Renal cortical epithelial cell (primary cell): ENCODE results near the gene GRID2IP. TPM values are rescaled to one million over a fixed set of nuclear protein-coding genes. Genes with fewer than 3 reads are reported as not detected.
A peak's percentile ranks its signal among the peaks of the same experiment; 100 is the strongest.

Source experiments
- DNase-seq: peaks from one replicate; pipeline ENCODE4 v3.0.0-alpha.2; 2011; ENCODE audit warnings: low read depth
- total RNA-seq: library from RNA; depleted of rRNA; stranded (reverse); fragments of >200 nt; gene quantifications from 2 replicates; pipeline ENCODE4 v1.2.3, GENCODE V29; 2014

Gene GRID2IP
- total RNA-seq, 1 donor from 2014 or later: under 0.01 TPM

DNA sequence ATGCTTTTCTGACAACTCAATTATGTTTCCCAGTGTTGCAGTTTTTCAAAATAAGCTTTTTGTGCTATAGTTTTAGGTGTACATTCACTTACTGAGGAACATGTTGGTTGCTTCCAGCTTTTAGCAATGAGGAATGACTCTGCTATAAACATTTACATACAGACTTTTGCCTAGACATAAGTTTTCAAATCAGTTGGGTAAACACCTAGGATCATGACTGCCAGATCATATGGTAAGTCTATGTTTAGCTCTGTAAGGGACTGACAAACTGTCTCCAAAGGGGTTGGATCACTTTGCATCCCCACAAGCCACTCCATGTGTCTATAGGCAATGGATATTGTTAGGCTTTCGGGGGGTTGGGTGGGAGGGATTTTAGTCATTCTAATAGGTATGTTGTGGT is 10.8 kb upstream of the GRID2IP start:
- DNase-seq: no peak

DNA sequence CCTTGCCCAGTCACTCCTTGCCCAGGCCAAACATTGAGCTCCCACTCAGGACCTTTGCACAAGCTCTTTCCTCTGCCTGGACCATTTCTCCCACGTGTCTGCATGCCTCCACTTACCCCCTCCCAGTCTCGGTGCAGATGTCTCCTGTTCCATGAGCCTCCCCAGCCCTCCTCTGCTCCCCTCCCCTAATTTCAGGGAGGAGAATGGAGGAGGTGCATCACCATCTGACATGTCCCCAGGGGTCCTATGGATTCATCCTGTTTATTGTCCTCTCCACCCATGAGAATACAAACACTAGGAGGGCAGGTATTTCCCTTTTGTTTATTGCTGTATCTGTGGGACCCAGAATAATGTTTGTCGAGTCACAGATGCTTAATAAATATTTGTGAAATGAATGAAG is 8.6 kb upstream of the GRID2IP start:
- no peak for DNase-seq

DNA sequence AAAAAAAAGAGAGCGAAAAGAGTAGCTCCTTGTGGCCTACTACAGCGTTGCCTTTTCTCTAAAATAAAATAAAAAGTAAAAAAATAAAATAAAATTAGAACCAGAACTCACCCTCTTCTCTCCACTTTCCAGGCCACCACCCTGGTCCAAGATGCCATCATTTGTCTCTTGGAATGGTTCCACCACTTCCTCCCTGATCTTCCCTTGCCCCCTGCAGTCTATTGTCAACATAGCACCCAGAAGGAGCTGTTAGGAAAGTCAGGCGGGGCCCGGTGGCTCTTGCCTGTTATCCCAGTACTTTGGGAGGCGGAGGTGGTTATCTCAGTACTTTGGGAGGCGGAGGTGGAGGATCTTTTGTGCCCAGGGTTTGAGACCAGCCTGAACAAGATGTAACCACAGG is 7.6 kb upstream of the GRID2IP start:
- DNase-seq: peak; percentile 25

DNA sequence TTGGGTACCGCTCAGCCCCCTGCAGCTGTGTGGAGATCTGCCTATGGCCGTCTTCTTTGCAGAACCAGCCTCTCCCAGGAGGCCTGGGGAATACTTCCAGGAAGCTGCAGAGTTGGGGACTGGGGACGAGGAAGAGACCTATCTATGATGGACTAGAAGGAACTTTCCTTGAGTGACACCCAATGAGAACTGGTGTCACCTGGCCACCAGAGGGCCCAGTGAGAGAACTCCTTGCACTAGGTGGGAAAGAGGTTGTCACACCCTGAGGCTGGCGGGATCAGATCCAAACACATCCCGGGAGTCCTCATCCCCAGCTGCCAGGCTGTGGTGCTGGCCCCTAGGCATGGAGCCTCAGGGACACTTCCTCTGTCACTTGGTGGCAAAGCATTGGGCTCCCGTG is 4.9 kb upstream of the GRID2IP start:
- DNase-seq: no peak

DNA sequence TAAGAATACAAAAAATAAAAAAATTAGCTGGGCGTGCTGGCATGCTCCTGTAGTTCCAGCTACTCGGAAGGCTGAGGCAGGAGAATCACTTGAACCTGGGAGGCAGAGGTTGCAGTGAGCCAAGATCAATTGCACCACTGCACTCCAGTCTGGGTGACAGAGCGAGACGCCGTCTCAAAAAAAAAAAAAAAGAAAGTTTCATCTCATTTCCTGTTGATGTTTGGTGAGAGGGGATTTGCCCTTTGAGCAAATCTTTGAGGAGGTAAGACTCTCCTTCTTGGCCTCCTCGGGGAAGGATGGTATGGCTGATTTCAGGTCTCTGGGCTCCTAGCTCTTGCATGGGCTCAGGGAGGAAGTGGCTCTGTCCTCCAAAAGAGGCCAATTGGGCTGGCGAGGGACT is 3.6 kb upstream of the GRID2IP start:
- DNase-seq: no peak

DNA sequence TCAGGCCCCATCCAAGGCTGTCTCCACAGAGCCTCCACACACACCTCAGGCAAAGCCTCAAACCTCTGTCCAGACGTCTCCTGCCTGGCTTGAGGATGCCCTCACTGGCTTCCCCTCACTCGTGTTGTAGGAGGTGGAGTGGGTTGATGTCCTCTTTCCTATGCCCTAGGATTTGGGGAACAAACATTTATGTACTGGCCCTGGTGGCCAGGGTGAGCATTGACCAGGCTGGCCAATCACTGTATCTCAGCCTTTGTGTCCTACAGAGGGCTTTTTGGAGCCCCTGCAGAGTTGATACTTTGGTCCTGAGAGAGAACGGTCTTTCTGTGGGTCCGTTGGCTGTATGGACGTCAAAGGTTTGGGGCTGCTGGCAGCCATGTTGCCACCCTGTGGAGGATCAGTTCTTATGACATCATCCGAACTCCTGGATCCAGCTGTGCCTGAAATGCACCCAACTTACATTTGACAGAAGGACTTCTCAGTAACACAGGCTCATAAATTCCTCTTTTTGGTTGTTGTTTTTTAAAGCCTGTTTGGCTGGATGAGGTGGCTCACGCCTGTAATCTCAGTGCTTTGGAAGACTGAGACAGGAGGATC is 2.3 kb upstream of the GRID2IP start:
- no peak for DNase-seq

DNA sequence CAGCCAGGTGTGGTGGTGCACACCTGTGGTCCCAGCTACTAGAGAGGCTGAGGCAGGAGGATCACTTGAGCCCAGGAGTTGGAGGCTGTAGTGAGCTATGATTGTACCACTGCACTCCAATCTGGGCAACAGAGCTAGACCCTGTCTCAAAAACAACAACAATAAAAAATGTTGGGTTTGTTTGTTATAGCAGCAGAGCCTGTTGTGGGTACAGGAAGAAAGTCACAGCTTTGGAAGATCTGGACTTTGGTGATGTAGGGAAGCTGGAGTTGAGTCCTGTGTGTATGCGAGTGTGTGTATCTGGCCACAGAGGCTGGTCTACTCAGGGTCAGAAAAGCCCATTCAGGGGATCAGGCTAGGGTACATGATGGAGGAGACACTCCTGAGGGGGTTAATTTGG is 3.9 kb downstream of the GRID2IP start:
- no peak for DNase-seq

DNA sequence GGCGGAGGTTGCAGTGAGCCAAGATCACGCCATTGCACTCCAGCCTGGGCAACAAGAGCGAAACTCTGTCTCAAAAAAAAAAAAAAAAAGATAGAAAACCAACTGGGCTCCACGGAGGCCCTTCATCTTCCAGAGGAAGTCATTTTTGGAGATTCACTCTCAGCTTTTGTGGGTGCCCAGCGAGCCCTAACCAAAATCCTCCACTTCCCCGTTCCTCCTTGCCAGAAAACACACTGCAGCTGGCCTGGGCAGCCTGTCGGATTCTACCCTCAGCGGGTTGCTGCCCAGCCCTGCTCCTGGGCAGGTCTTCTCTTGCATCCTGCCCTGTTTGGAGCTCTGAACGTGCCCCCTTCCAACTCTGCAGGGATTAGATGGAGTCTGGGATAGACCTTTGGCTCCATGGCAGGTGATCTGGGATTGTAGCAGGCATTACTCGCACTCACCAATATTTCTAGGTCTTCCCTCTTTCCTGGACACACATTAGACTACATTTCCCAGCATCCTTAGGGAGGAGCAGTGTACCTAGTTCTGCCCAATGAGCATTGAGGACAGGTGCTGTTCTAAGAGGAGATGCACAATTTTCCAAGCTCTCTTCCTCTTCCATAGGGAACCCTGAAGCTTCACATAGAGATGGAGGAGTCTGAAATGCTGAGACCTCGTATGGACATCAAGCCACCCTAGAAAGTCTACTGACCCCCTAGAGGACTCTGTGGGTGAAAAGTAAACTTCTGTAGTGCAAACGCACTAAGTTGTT is 4.6 kb downstream of the GRID2IP start:
- DNase-seq: no peak

DNA sequence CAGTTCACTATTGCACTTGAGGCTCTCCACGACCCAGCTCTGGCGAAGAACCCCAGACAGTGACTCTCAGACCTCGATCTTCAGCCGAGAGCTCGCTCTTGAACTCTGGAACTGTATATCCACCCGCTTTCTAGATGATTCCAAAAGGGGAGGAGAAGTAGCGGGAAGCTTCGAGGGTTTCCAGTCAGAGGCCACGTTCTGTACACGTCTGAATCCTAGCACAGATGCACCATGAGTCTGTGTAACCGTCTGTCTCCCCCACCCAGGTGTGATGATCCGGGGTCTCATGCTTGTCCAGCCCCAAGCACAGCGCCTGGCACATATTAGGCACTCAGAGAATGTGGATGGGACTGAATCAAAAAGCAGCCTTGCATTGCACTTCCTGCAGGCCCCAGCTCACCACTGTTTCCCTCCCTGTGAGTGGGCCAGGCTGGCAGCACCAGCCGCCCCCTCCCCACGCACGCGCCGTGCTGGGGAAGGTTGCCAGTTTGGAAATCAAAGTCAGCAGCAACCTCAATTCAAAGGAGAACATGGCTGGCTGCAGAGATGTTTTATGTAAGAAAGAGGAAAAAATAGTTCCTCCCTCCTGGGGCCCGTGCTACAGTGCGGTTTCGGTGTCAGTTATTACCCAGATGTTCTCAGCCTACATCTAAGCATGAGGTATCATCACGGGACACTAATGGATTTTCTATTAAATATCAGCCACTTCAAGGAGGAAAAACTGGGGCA is 5.7 kb downstream of the GRID2IP start:
- no peak for DNase-seq

DNA sequence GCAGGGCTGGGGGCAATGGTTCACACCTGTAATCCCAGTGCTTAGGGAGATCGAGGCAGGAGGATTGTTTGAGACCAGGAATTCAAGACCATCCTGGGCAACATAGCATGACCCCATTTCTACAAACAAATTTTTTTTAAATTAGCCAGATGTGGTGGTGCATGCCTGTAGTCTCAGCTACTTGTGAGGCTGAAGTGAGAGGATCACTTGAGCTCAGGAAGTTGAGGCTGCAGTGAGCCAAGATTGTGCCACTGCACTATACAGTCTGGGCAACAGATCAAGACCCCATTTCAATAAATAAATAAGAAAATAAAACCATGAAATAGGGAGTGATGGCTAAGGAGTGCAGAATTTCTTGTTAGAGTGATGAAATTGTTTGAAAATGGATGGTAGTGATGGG is 8.9 kb downstream of the GRID2IP start:
- DNase-seq: no peak

DNA sequence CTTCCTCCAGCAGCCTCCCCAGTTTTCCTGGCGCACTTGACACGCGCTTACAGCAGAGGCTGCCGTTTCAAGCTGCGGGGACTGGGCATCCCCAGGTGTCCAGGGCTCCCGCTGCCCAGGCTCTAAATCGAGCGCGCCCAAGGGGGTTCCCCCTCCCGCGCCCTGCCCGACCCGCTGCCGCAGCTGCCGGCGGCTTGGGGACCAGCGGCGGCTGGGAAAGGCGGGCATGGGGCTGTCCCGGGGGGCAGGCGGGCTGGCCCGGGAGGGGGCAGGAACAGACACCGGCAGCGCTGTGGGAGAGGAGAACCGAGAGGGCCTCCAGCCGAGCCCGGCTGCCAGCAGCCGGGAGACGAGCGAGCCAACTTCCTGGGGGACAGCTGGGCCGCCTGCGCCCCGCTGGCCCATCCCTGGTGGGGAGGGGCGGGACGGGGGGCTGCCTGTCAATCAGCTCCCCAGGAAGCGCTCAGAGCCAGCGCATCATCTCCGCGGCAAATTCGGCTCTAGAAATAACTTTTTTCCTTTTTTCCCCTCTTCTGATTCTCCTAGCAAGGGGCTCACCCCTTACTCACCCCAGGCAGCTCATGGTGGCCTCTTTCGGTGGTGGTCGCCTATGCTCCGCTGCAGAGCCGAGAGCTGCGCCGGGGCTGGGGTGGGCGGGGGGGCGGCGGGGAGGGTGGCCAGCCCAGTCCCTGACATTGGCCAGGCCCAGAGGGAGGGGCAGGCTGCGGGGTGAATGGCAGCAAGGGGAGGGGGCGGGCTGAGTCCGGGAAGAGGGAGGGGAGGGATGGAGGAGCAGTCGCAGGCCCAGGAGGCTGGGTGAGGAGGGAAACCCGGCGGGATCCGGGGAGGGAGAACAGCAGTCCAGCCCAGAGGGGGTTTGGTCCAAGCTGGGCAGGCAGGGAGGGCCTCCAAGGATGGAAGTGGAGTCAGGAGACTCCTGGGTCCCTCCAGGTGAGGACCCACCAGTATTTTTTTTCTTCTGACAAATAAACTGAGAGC is 14.7 kb downstream of the GRID2IP start:
- DNase-seq: no peak

DNA sequence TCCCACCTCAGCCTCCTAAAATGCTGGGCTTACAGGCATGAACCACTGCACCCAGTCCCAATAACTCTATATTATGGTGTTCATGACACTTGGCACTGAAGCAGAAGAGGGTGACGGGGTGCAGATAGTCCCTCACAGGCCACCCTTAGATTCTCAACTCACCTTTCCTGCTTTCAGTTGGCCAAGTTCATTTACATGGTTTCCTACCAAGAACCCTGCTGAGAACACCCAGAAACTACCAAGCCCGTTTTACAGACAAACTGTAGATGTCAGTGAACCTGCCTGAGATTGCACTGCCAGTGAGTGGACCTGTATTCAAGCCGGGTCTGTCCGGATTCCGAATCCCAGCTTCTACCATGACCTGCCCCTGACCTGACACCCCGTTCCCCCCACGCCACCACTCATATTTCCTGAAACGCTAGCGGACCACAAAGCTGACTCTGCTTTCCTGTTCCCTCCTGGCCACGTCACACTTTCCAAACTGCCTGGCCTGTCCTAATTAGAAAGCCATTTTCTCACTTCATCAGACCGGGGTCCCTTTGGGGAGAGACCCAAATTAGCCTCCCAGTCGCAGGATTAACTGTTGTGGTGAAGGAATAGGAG is 17.3 kb downstream of the GRID2IP start:
- no peak for DNase-seq

DNA sequence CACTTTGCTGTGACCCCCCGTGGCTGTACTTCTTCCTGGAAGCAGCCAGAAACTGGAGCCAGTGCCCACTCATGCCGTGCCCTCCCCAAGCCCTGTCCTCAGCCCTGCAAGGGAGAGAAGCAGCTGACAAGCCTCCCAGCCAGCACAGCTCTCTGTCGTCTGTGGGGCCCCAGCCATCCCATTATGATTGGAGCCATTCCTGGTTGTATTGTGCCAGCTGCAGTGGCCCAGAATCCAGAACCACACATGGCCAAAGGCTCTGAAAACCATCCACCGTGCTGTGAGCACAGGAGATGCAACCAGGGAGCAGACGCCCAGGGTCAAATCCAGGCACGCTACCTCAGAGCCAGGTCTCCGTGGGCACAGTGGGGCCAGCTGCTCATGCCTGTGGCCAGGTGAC is 18.7 kb downstream of the GRID2IP start:
- no peak for DNase-seq

DNA sequence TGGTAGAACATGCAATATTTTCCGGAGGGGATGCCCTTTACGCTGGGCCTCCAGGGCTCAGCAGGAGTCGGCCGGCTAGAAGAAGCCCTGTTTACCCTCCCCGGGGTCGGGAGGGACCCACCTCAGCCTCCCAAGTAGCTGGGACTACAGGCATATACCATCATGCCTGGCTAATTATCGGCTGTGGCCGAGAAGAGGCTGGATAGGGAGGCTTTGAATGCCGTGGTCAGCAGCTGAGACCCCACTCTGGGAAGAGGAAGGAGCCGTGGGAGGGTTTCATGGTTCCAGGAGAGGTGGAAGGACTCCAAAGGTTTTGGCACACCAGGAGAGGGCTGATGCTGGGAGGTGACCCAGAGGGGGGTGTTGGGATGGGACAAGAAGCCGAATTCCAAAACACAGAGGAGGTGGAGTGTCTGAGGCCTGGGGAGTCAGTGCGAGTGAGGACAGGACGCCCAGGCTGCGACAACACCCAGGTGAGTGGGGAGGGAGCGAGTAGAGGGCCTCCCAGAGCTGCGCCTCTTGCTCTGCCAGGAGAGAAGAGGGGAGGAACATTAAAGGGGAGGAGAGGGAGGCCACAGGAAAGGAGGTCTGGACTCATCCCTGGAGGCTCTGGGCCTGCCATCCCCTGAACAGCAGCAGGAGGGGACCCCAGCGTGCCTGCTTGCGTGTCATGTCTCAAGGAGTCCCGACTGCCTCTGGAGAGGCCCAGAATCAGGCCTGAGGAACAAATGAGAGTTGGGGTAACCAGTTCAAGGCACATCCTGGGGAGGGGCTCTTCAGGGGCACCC is 19.6 kb downstream of the GRID2IP start:
- no peak for DNase-seq

DNA sequence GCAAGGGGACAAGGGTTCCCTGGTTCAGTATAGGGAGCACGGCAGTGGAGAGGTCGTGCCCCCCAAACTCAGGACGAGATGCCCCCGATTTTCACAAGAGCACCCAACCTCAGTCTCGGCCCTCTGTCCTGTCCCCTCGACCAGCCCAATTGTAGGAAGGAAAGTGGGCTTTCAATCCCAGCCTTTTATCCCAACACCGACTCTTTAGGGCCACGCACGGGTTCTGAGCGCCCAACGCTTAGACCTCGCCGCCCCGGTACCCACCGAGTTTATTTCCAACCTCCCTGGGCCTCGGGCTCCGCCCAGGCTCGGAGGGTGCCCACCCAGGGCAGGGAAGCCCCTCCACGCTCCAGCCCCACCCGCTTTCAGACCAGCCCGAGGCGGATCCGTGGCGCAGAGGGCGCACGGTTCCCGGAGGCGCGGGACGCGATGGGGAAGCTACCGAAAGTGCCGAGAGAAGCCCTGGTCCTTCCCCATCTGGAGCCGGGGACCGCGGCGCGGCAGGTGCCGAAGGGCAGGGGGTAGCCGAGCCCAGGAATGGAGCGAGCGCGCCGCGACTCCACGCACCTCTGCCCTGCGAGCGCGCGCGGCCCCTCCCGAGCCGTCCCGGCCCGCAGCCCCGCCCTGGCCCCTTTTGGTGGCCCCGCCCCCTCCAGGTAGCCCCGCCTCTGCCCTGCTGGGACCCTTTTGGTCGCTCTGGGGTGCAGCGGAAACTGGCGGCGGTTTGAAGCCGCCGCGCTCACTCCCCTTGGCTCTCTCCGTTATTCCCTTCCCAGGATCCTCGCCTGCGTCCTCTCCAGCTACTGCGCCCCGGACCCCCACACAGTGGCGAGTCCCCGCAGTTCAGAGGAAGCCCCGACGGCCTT is 20.4 kb downstream of the GRID2IP start:
- DNase-seq: no peak

DNA sequence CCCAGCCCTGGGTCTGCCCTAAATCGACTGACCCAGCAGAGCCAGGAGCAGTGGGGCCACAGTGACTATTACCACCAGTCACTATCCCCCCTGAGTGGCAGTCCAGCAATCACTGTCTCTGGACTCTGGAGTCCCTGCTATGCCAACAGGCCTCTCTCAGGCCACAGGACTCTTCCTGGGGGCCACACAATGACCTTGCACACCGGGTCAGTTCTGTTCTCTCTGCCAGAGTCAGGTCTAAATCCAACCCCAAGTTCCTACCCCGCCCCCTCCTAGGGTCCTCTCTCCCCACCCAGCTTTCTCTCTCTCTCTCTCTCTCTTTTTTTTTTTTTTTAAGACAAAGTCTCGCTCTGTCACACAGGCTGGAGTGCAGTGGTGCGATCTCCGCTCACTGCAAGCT is 21.6 kb downstream of the GRID2IP start:
- DNase-seq: no peak

DNA sequence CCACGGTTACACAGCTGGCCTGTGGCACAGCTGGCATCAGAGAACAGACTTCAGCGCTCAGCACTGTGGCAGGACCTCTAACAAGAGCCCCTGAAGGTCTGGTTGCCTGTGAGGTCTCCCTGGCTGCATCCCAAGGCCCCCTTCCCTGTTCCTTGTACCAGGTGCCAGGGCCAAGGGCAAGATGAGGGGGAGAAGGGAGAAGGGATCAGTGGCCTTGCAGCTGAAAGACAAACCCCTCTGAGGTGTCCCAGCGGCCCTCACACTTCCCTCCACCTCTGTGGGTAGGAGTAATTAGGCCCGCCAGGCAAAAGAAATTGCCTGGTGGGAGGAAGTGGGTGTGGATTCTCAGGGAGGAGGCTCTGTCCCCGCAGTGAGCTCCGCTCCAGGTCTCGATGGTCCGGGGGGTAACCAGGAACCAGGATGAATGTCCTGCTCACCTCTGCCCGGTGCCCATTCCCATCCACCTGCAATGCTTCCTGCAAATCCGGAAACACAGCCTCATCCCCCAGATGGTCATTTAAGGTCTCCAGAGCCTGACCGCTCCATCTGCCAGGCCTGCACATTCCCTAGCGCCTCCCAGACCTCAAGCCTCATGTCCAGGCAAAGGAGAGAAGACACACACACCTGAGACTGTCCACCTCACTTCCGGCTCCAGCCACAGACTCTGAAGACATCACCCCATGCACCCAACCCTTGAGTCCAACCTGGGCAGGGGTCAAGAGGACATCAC is 22.7 kb downstream of the GRID2IP start:
- DNase-seq: no peak

DNA sequence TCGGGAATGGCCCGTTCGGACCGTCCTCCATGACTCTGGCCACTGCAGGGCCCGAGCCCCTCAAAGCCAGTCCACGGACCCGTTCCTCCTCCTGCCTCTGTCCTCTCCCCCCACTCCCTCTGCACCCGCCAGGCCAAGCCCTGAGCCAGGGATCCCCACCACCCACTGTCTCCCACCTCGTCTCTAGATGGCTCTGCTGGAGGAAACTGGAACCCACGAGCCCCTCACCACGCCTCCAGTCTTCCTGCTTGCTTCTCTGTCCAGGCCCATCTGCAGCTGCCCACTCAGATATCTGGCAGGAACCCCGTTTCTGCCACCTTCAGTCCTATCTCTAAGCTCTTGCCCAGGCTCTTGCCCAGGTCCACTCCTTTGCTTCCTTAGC is 24.3 kb downstream of the GRID2IP start:
- DNase-seq: no peak
